Caco-2 (cell line): ENCODE results near the gene GARIN5A. TPM values are rescaled to one million over a fixed set of nuclear protein-coding genes. Genes with fewer than 3 reads are reported as not detected.

Experiments used
- BruUV-seq: library from RNA; stranded (reverse); fragments of 400-500 nt; replicated peaks from 2 replicates; lab custom pipeline; 2021; lab: Mats Ljungman, UMichigan
- CTCF ChIA-PET: fragments of 300-600 bp; sonication (Branson Sonifier 250); formaldehyde crosslinking; loops from one replicate; lab custom pipeline; 2022; ENCODE audit warnings: antibody characterized with exemption; lab: Charles Lee
- POLR2A ChIA-PET: fragments of 300-600 bp; sonication (Branson Sonifier 250); formaldehyde crosslinking; loops from one replicate; lab custom pipeline; 2022; ENCODE audit warnings: antibody characterized with exemption; lab: Charles Lee
- DNase-seq, 2 experiments: peaks; one replicate each; pipeline versions ENCODE4 v3.0.0 to v3.0.0-alpha.2; 2020 to 2022
- H3K27me3 ChIP-seq: replicated peaks from 2 replicates; pipeline ENCODE4 v1.6.0; 2011; ENCODE audit warnings: low read length; ENCODE audit not compliant: control insufficient read depth, insufficient read depth
- H3K36me3 ChIP-seq: 2 replicates; pipeline ENCODE4 v1.5.1; 2011; ENCODE audit warnings: low read length; ENCODE audit not compliant: control insufficient read depth, insufficient read depth
- H3K4me1 ChIP-seq: fragments of 250-450 bp; sonication (Bioruptor Pico); 2 replicates; pipeline ENCODE4 v1.5.1; 2020; ENCODE audit warnings: mild to moderate bottlenecking
- H3K4me3 ChIP-seq: 2 replicates; pipeline ENCODE4 v1.5.1; 2011; ENCODE audit warnings: low read depth, mild to moderate bottlenecking, control low read depth, low read length
- H3K9me3 ChIP-seq: fragments of 250-450 bp; sonication (Bioruptor Pico); 2 replicates; pipeline ENCODE4 v1.5.1; 2020; ENCODE audit warnings: mild to moderate bottlenecking, moderate library complexity
- H3K27ac Mint-ChIP-seq: one replicate; pipeline ENCODE4 v1.8.0; 2022; ENCODE audit warnings: mixed read lengths; ENCODE audit not compliant: unreplicated experiment
- H3K27me3 Mint-ChIP-seq: one replicate; pipeline ENCODE4 v1.8.0; 2022; ENCODE audit warnings: mixed read lengths; ENCODE audit not compliant: insufficient read depth, unreplicated experiment
- H3K36me3 Mint-ChIP-seq: one replicate; pipeline ENCODE4 v1.8.0; 2022; ENCODE audit warnings: mild to moderate bottlenecking, mixed read lengths; ENCODE audit not compliant: insufficient read depth, unreplicated experiment
- H3K4me1 Mint-ChIP-seq: one replicate; pipeline ENCODE4 v1.8.0; 2022; ENCODE audit warnings: low read depth, mixed read lengths; ENCODE audit not compliant: unreplicated experiment
- H3K4me3 Mint-ChIP-seq: one replicate; pipeline ENCODE4 v1.8.0; 2022; ENCODE audit warnings: mild to moderate bottlenecking, moderate library complexity, mixed read lengths; ENCODE audit not compliant: unreplicated experiment
- H3K9me3 Mint-ChIP-seq: one replicate; pipeline ENCODE4 v1.8.0; 2022; ENCODE audit warnings: mixed read lengths; ENCODE audit not compliant: unreplicated experiment
- CTCF ChIP-seq, 2 experiments: fragments of 200-600 bp in 1 of 2; IDR thresholded peaks; 1 replicate in 1 of 2; 2 replicates in 1 of 2; pipeline versions ENCODE4 v1.5.1 to v1.8.0; 2011 to 2022; ENCODE audit warnings: antibody characterized with exemption in 1 of 2, control low read depth in 1 of 2, inconsistent platforms in 1 of 2, low read depth in 1 of 2, low read length in 1 of 2, mild to moderate bottlenecking in 1 of 2, moderate library complexity in 1 of 2; ENCODE audit not compliant: insufficient read depth in 1 of 2, severe bottlenecking in 1 of 2, unreplicated experiment in 1 of 2
- intact Hi-C: fragments of 100-400 bp; cut with micrococcal nuclease; formaldehyde crosslinking; loops from one replicate; pipeline ENCODE4 v1.10.0; 2022; ENCODE audit not compliant: unreplicated experiment
- total RNA-seq: library from RNA; stranded (reverse); gene quantifications from 2 replicates; pipeline ENCODE4 v1.2.3, GENCODE V29; 2022

The GARIN5A gene
- total RNA-seq, 1 experiment from 2014 or later, result 1.4 TPM

GRCh38 chr19:50490991-50491472 is 14.4 kb upstream of the GARIN5A start:
- H3K9me3 Mint-ChIP-seq, result no peaks in the 10 kb centered on the region

GRCh38 chr19:50490411-50490811 is 13.8 kb upstream of the GARIN5A start:
- Histone ChIP-seq H3K4me3 (no peak overlapping the region), H3K36me3 (no peaks in the 10 kb centered on the region), H3K27me3 (no peaks in the 10 kb centered on the region), H3K9me3 (peaks cover 13% of the 10 kb centered on the region), H3K4me1 (no peaks in the 10 kb centered on the region)
- ChIA-PET POLR2A (no interaction called here), CTCF (no interaction called here)
- peaks cover 12% of the 10 kb centered on the region for H3K36me3 Mint-ChIP-seq
- peaks cover 10% of the 10 kb centered on the region for H3K4me1 Mint-ChIP-seq
- H3K27me3 Mint-ChIP-seq, result peaks cover 35% of the 10 kb centered on the region
- no peak for DNase-seq
- no peak overlapping the region for H3K4me3 Mint-ChIP-seq
- intact Hi-C loops, result no loop called here
- no TSS peak for BruUV-seq
- no peaks in the 10 kb centered on the region for H3K9me3 Mint-ChIP-seq
- no peak overlapping the region for H3K27ac Mint-ChIP-seq
- TF ChIP-seq CTCF (IDR thresholded peaks at IDR 0.05; ENCODE audit: insufficient read depth in 1 of 2, low read depth in 1 of 2, low read length in 1 of 2, severe bottlenecking in 1 of 2, unreplicated experiment in 1 of 2), result no peak

More at GRCh38 chr19:50490991-50491472, 14.4 kb upstream of the GARIN5A start:
- intact Hi-C loops, result no loop called here
- Histone ChIP-seq H3K4me3 (no peak overlapping the region), H3K36me3 (no peaks in the 10 kb centered on the region), H3K4me1 (no peaks in the 10 kb centered on the region), H3K9me3 (peaks cover 10% of the 10 kb centered on the region), H3K27me3 (no peaks in the 10 kb centered on the region)
- POLR2A ChIA-PET, result no interaction called here
- CTCF ChIA-PET, result interaction anchor here (0.6 kb wide), 1 partner anchor 162 kb away, joined by 6 read pairs; no protein-coding TSS in a partner anchor
- BruUV-seq, result no TSS peak
- Mint-ChIP-seq H3K4me1 (peaks cover 10% of the 10 kb centered on the region), H3K36me3 (peaks cover 12% of the 10 kb centered on the region), H3K27ac (no peak overlapping the region), H3K27me3 (peaks cover 35% of the 10 kb centered on the region), H3K4me3 (peak overlapping the region; percentile 0)
- TF ChIP-seq CTCF (IDR thresholded peaks at IDR 0.05; ENCODE audit: insufficient read depth in 1 of 2, low read depth in 1 of 2, low read length in 1 of 2, severe bottlenecking in 1 of 2, unreplicated experiment in 1 of 2), result no peak
- DNase-seq, result no peak

- H3K36me3 Mint-ChIP-seq, result peaks cover 12% of the 10 kb centered on the region
- POLR2A ChIA-PET, result no interaction called here
Observed at GRCh38 chr19:50489461-50490011, 12.9 kb upstream of the GARIN5A start.

More at GRCh38 chr19:50489461-50490011, 12.9 kb upstream of the GARIN5A start:
- H3K4me1 Mint-ChIP-seq, result peaks cover 10% of the 10 kb centered on the region
- intact Hi-C loops, result no loop called here
- peaks cover 29% of the 10 kb centered on the region for H3K27me3 Mint-ChIP-seq
- no TSS peak for BruUV-seq
- no peak for DNase-seq
- no peak overlapping the region for H3K4me3 Mint-ChIP-seq
- H3K36me3 ChIP-seq, result no peaks in the 10 kb centered on the region
- peaks cover 13% of the 10 kb centered on the region for H3K9me3 ChIP-seq
- H3K4me1 ChIP-seq, result no peaks in the 10 kb centered on the region
- H3K27ac Mint-ChIP-seq, result no peak overlapping the region
- H3K27me3 ChIP-seq, result no peaks in the 10 kb centered on the region
- no peak overlapping the region for H3K4me3 ChIP-seq
- CTCF ChIA-PET, result no interaction called here
- no peaks in the 10 kb centered on the region for H3K9me3 Mint-ChIP-seq
- TF ChIP-seq CTCF (IDR thresholded peaks at IDR 0.05; ENCODE audit: insufficient read depth in 1 of 2, low read depth in 1 of 2, low read length in 1 of 2, severe bottlenecking in 1 of 2, unreplicated experiment in 1 of 2), result no peak
